GM12865 (cell line): ENCODE data around the gene BRCA2.

Experiments
- DNase-seq: peaks from one replicate; pipeline ENCODE4 v3.0.0; 2010; ENCODE audit warnings: low read depth
- H3K4me3 ChIP-seq: 2 replicates; pipeline ENCODE4 v1.5.1; 2011; ENCODE audit warnings: mild to moderate bottlenecking, low read depth, low read length, control low read depth
- CTCF ChIP-seq: IDR thresholded peaks from 2 replicates; pipeline ENCODE4 v1.5.1; 2011; ENCODE audit warnings: low read length, control low read depth, low read depth, inconsistent platforms; ENCODE audit not compliant: insufficient read depth; ENCODE audit errors: missing control alignments

Gene BRCA2

DNA sequence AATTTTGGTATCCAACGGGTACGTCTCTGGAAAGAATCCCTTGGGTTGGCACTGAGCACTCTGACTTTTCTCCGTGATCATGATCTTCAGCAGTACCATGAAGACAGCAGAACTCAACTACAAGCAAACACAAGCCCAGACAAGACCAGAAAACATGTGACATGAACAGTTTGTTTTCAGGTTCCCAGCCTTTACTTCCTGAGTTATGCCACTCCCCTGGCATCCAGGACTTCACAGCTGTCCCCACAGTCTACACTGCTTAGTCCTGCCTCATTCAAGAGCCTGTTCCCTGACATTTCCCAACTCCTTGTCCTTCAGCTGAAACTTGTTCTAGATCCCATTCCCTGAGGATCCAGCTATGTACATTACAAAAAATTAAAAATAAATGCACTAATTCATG is 117.5 kb downstream of the BRCA2 start:
- no peak for TF ChIP-seq CTCF
- no peak overlapping the region for H3K4me3 ChIP-seq
- DNase-seq, result no peak

DNA sequence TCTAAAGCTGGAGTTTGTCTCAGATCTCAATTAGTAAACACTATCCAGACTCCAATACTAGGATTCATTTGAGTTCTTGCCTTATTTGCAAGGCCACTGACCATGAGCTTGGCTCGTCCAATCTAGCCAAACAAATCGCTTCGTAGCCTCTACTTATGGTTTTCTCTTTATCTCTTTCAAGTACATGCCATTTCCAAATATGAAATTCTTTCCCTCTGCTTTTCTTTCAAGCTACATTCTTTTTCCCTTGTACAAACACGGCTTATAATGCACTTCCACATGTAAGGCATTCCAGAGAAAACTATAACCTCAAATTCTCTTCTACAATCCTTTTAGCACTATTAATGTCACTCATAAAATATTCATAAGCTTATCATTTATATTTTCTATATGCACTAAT is 123.6 kb downstream of the BRCA2 start:
- no peak for DNase-seq
- no peak for TF ChIP-seq CTCF
- H3K4me3 ChIP-seq, result no peak overlapping the region

DNA sequence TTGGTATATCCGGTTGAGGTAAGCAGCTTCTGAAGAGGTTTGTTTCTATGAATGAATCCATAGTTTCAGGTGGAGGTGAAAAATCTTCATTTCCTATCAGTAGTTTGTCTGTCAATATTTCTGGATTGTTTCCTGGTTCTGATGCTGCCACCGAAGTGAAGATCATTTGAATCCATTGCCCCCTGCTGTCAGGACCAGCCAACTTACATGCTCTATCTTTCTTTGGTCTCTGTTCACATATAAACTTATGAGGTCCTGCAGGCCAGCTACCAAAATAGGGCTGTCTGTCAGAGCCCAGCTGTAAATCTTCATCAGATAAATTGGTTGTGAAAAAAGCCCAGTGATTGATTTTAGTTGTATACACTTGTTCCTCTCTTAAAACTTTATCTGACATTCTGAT is 127.8 kb downstream of the BRCA2 start:
- peak; percentile 85 for DNase-seq
- peak; percentile 50 for TF ChIP-seq CTCF
- H3K4me3 ChIP-seq, result no peak overlapping the region

GRCh38 chr13:32445461-32445860 is 130.2 kb downstream of the BRCA2 start:
- no peak for DNase-seq
- no peak overlapping the region for H3K4me3 ChIP-seq
- TF ChIP-seq CTCF, result no peak

DNA sequence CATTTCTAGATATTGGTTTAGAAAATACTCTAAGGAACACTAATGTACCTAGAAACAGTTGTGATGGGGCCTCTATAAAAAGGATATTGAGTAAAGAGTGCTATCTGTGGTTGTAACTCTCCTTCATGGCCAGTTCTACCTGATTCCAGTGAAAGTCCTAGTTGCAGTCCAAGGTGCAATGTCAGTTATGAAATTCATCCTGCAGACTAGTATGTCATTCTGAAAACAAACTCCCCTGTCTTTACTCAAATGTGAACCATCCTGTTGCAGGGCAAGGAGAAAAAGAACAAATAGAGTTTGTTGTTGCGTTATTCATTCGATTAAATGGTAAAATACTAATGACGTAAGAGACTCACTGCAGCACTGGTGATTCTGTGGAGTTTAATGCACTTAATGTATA is 130.9 kb downstream of the BRCA2 start:
- no peak for TF ChIP-seq CTCF
- no peak for DNase-seq
- no peak overlapping the region for H3K4me3 ChIP-seq

DNA sequence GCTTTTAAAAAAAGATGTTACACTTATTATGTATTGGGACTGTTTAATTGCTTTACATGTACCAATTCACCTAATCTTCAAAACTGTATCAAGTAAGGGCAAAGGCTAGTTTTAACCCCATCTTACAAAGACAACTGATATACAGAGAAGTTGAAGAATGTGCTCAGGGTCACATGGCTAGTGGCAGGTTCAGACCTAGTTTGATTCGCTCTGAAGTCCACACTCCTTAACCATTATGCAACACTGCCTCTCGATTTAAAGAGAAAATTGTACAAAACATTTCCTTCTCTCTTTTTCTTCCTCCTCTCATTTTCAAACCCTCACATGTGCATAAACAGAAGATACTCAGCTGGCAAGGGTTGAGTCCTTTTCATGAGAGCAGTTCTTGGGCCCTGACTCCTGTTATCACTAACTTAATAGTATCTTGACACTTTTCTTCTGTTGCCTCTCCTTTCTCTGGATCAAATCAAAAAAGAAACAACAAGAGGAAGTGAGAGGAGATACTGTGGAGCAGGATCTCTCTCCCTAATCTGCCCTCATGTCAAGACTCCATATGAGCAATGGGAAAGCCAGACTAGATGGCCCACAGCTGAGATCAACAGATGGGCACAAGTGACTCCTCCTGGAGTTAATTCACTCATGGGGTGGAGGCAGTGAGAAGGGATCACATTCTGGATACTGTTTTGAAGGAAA is 131.6 kb downstream of the BRCA2 start:
- no peak for DNase-seq
- TF ChIP-seq CTCF, result no peak

More for the DNA sequence above, 131.6 kb downstream of the BRCA2 start:
- no peak overlapping the region for H3K4me3 ChIP-seq
